Stimulated activated CD8-positive, alpha-beta memory T cell treated with anti-CD3 and anti-CD28 coated beads, Interleukin-12 subunit alpha, Interleukin-12 subunit beta, amount 100 ng/mL, for 24 hours (primary cell): ENCODE data around the gene CARS1.

ENCODE experiments used
- DNase-seq: peaks from one replicate; pipeline ENCODE4 v3.0.0-alpha.2; 2020; ENCODE audit errors: extremely low read depth

Gene CARS1

GRCh38 chr11:2960139-2960538 lies 97.1 kb downstream of the CARS1 start:
- no peak for DNase-seq

- DNase-seq = no peak
Measured at GRCh38 chr11:2958251-2958650, 99.0 kb downstream of the CARS1 start.

- no peak for DNase-seq
Measured at GRCh38 chr11:2955906-2956476, 101.2 kb downstream of the CARS1 start.

GRCh38 chr11:2954263-2954662 lies 103.0 kb downstream of the CARS1 start:
- no peak for DNase-seq

- DNase-seq = no peak
Measured at GRCh38 chr11:2952290-2952689, 104.9 kb downstream of the CARS1 start.

GRCh38 chr11:2951231-2952110 lies 105.8 kb downstream of the CARS1 start:
- DNase-seq = no peak
